GM21737 (cell line): ENCODE results near the gene RRAGC.
"Not testable (repeated sequence)": the region's sequence is repeated elsewhere in the genome, so short reads cannot be mapped to it uniquely, and the experiment has no call there.

Experiments
- ATAC-seq: cut with Tn5 transposase; IDR thresholded peaks from one replicate; pipeline ENCODE4 v1.9.1; 2021; ENCODE audit warnings: mild to moderate bottlenecking, moderate library complexity; ENCODE audit not compliant: unreplicated experiment

The RRAGC gene

GRCh38 chr1:38858833-38859560 lies 575 bp downstream of the RRAGC start:
- peak; percentile 36 for ATAC-seq

GRCh38 chr1:38852780-38853179 lies 6.8 kb downstream of the RRAGC start:
- no peak for ATAC-seq

GRCh38 chr1:38848071-38848470 lies 11.5 kb downstream of the RRAGC start:
- no peak for ATAC-seq

- ATAC-seq: no peak
These were observed 13.4 kb downstream of the RRAGC start for GRCh38 chr1:38846210-38846609.

GRCh38 chr1:38845088-38845487 lies 14.5 kb downstream of the RRAGC start:
- not testable (repeated sequence) for ATAC-seq

GRCh38 chr1:38840281-38840680 lies 19.3 kb downstream of the RRAGC start:
- ATAC-seq: no peak

- ATAC-seq: no peak
These were observed 20.2 kb downstream of the RRAGC start for GRCh38 chr1:38839363-38839762.

GRCh38 chr1:38836316-38836715 lies 23.3 kb downstream of the RRAGC start:
- not testable (repeated sequence) for ATAC-seq

- peak; percentile 62 for ATAC-seq
These were observed 24.4 kb downstream of the RRAGC start for GRCh38 chr1:38834937-38835827.

GRCh38 chr1:38834221-38834782 lies 25.3 kb downstream of the RRAGC start:
- ATAC-seq: no peak

GRCh38 chr1:38833146-38833545 lies 26.4 kb downstream of the RRAGC start:
- no peak for ATAC-seq

GRCh38 chr1:38832370-38832734 lies 27.2 kb downstream of the RRAGC start:
- ATAC-seq: no peak

GRCh38 chr1:38831731-38832369 lies 27.7 kb downstream of the RRAGC start:
- ATAC-seq: no peak

GRCh38 chr1:38829368-38829767 lies 30.2 kb downstream of the RRAGC start:
- no peak for ATAC-seq

- ATAC-seq: no peak
These were observed 32.3 kb downstream of the RRAGC start for GRCh38 chr1:38827318-38827717.

- ATAC-seq: no peak
These were observed 32.7 kb downstream of the RRAGC start for GRCh38 chr1:38826886-38827285.

- no peak for ATAC-seq
These were observed 33.3 kb downstream of the RRAGC start for GRCh38 chr1:38826262-38826661.

GRCh38 chr1:38820860-38821259 lies 38.7 kb downstream of the RRAGC start:
- ATAC-seq: no peak

GRCh38 chr1:38819516-38819915 lies 40.1 kb downstream of the RRAGC start:
- no peak for ATAC-seq

- no peak for ATAC-seq
These were observed 40.5 kb downstream of the RRAGC start for GRCh38 chr1:38819040-38819439.
